ENCODE data around the gene IL1R2. TPM values are rescaled to one million over a fixed set of nuclear protein-coding genes. Genes with fewer than 3 reads are reported as not detected.
A peak's percentile ranks its signal among the peaks of the same experiment; 100 is the strongest.

IL1R2 gene
- total and polyA plus RNA-seq, 2 of the 13 experiments (the other 11 are each of a cell fraction or from before 2014, with no cell fraction given): 3.6 to 7.3 TPM

DNA sequence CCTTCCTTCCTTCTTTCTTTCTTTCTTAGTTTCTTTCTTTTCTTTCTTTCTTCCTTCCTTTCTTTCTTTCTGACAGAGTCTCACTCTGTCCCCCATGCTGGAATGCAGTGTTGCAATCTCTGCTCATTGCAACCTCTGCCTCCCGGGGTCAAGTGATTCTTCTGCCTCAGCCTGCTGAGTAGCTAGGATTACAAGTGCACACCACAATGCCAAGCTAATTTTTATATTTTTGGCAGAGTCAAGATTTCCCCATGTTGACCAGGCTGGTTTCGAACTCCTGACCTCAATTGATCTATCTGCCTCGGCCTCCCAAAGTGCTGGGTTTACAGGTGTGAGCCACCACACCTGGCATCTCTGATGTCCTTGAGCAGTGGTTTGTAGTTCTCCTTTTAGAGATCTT lies 48.5 kb downstream of the IL1R2 start:
- DNase-seq (ENCODE audit: low spot score): no peak
- ChIA-PET POLR2A (interaction anchor here (1.3 kb wide), 1 partner anchor 24 kb away, joined by 3 read pairs; no protein-coding TSS in a partner anchor), CTCF (ENCODE audit: low intra/inter-chr PET ratio, low total read pairs) (no interaction called here)
- H4K20me1 ChIP-seq (ENCODE audit: insufficient read depth, low read length): no peaks in the 10 kb centered on the region
- no peak overlapping the region for H3K27ac ChIP-seq (ENCODE audit: extremely low read length, insufficient read depth, low read length)
- H3K4me3 ChIP-seq (replicated peaks in 1 of 3; ENCODE audit: insufficient read depth in 1 of 3, low read depth in 2 of 3, low read length in 3 of 3): no peak overlapping the region
- no peaks in the 10 kb centered on the region for H3K36me3 ChIP-seq (replicated peaks in 1 of 2; ENCODE audit: control insufficient read depth in 1 of 2, insufficient read depth in 2 of 2, low read length in 2 of 2)
- no TSS peak for BruUV-seq (replicated peaks)
- no peaks in the 10 kb centered on the region for H3K79me2 ChIP-seq (ENCODE audit: insufficient read depth, low read length)
- no peaks in the 10 kb centered on the region for H3K9me3 ChIP-seq (ENCODE audit: low read length)
- in situ Hi-C loops (cut with HindIII; ENCODE audit: extremely low pct_ligation_motif_present, low pct_unique_long_range_greater_than_20kb) (no loop called here), intact Hi-C loops (cut with micrococcal nuclease; ENCODE audit: unreplicated experiment) (no loop called here)
- FAIRE-seq: no peak
- no peak overlapping the region for H3K4me2 ChIP-seq (ENCODE audit: low read depth, low read length)
- WGBS (ENCODE audit: low lambda C conversion rate): 65% methylated on average over 3 of the region's 3 CpGs
- peaks cover 69% of the 10 kb centered on the region for H3K4me1 ChIP-seq (ENCODE audit: insufficient read depth, low read length)
- no peak overlapping the region for H3K9ac ChIP-seq (ENCODE audit: insufficient read depth, low read depth, low read length)
- H2AFZ ChIP-seq (ENCODE audit: low read length): no peak overlapping the region
- H3K27me3 ChIP-seq (ENCODE audit: control insufficient read depth in 1 of 2, insufficient read depth in 2 of 2, low read length in 2 of 2): no peaks in the 10 kb centered on the region
- no peak for ATAC-seq
- no peak for TF ChIP-seq AHR (CRISPR knock-in tag; IDR thresholded peaks at IDR 0.05)
- TF ChIP-seq RXRB (CRISPR knock-in tag; IDR thresholded peaks at IDR 0.05; ENCODE audit: borderline replicate concordance): peak; percentile 7; the same call in 1 of the 2 replicates
- peak; percentile 86 for TF ChIP-seq CEBPG (CRISPR knock-in tag; IDR thresholded peaks at IDR 0.05)
- TF ChIP-seq, protein P1, sequence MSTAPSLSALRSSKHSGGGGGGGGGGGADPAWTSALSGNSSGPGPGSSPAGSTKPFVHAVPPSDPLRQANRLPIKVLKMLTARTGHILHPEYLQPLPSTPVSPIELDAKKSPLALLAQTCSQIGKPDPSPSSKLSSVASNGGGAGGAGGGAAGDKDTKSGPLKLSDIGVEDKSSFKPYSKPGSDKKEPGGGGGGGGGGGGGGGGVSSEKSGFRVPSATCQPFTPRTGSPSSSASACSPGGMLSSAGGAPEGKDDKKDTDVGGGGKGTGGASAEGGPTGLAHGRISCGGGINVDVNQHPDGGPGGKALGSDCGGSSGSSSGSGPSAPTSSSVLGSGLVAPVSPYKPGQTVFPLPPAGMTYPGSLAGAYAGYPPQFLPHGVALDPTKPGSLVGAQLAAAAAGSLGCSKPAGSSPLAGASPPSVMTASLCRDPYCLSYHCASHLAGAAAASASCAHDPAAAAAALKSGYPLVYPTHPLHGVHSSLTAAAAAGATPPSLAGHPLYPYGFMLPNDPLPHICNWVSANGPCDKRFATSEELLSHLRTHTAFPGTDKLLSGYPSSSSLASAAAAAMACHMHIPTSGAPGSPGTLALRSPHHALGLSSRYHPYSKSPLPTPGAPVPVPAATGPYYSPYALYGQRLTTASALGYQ (CRISPR knock-in tag; IDR thresholded peaks at IDR 0.05): no peak
- no peak for TF ChIP-seq ARHGAP35 (CRISPR knock-in tag; IDR thresholded peaks at IDR 0.05; ENCODE audit: borderline replicate concordance)
- TF ChIP-seq THYN1 (CRISPR knock-in tag; IDR thresholded peaks at IDR 0.05; ENCODE audit: borderline replicate concordance, low read depth): no peak
- 0 out of 2 replicates have a peak, but pooled peaks have one; percentile 68 for TF ChIP-seq RCOR2 (CRISPR knock-in tag; IDR thresholded peaks at IDR 0.05)
- peak; percentile 7; the same call in 1 of the 2 replicates for TF ChIP-seq FOXA3 (CRISPR knock-in tag; IDR thresholded peaks at IDR 0.05)
- no peak for TF ChIP-seq SP1 (IDR thresholded peaks at IDR 0.05)
- TF ChIP-seq SP1 (CRISPR knock-in tag; IDR thresholded peaks at IDR 0.05): no peak
- no peak for TF ChIP-seq ZNF121 (CRISPR knock-in tag; IDR thresholded peaks at IDR 0.05)
- TF ChIP-seq, protein P2, sequence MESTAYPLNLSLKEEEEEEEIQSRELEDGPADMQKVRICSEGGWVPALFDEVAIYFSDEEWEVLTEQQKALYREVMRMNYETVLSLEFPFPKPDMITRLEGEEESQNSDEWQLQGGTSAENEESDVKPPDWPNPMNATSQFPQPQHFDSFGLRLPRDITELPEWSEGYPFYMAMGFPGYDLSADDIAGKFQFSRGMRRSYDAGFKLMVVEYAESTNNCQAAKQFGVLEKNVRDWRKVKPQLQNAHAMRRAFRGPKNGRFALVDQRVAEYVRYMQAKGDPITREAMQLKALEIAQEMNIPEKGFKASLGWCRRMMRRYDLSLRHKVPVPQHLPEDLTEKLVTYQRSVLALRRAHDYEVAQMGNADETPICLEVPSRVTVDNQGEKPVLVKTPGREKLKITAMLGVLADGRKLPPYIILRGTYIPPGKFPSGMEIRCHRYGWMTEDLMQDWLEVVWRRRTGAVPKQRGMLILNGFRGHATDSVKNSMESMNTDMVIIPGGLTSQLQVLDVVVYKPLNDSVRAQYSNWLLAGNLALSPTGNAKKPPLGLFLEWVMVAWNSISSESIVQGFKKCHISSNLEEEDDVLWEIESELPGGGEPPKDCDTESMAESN (CRISPR knock-in tag; conservative IDR thresholded peaks at IDR 0.05): no peak
- TF ChIP-seq ZNF850 (CRISPR knock-in tag; conservative IDR thresholded peaks at IDR 0.05): no peak
- TF ChIP-seq STAG1 (CRISPR knock-in tag; IDR thresholded peaks at IDR 0.05): no peak
- no peak for TF ChIP-seq ZNF484 (CRISPR knock-in tag; IDR thresholded peaks at IDR 0.05; ENCODE audit: borderline replicate concordance, low read depth)
- TF ChIP-seq GABPA (IDR thresholded peaks at IDR 0.05; ENCODE audit: low read depth, low read length): no peak
- TF ChIP-seq GABPA (CRISPR knock-in tag; IDR thresholded peaks at IDR 0.05; ENCODE audit: low read depth): no peak
- TF ChIP-seq, protein P3, sequence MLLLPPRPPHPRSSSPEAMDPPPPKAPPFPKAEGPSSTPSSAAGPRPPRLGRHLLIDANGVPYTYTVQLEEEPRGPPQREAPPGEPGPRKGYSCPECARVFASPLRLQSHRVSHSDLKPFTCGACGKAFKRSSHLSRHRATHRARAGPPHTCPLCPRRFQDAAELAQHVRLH (CRISPR knock-in tag; IDR thresholded peaks at IDR 0.05; ENCODE audit: borderline replicate concordance, low read depth): 0 out of 2 replicates have a peak, but pooled peaks have one; percentile 24
- no peak for TF ChIP-seq PHF8 (CRISPR knock-in tag; IDR thresholded peaks at IDR 0.05)
- no peak for TF ChIP-seq DMAP1 (CRISPR knock-in tag; IDR thresholded peaks at IDR 0.05)
- TF ChIP-seq PHF21A (CRISPR knock-in tag; IDR thresholded peaks at IDR 0.05): no peak
- TF ChIP-seq ZSCAN9 (CRISPR knock-in tag; IDR thresholded peaks at IDR 0.05; ENCODE audit: borderline replicate concordance): 0 out of 2 replicates have a peak, but pooled peaks have one; percentile 37
- no peak for TF ChIP-seq ATF7 (IDR thresholded peaks at IDR 0.05)
- TF ChIP-seq ATF7 (CRISPR knock-in tag; IDR thresholded peaks at IDR 0.05): no peak
- TF ChIP-seq KDM6A (CRISPR knock-in tag; IDR thresholded peaks at IDR 0.05; ENCODE audit: low read depth): no peak
- no peak for TF ChIP-seq ZNF83 (CRISPR knock-in tag; IDR thresholded peaks at IDR 0.05; ENCODE audit: borderline replicate concordance)
- peak; percentile 85 for TF ChIP-seq CEBPB (IDR thresholded peaks at IDR 0.05; ENCODE audit: borderline replicate concordance, low read depth, low read length)
